WTC11 (cell line): Measurements from ENCODE around the gene STK24.

ENCODE experiments used
- CTCF ChIP-seq: fragments of 200-600 bp; IDR thresholded peaks from 2 replicates; pipeline ENCODE4 v1.8.0; 2022; ENCODE audit warnings: antibody characterized with exemption
- ZNF138 ChIP-seq: sonication (generic); formaldehyde crosslinking; conservative IDR thresholded peaks from 2 replicates; pipeline ENCODE4 v1.8.1; 2022; ENCODE audit warnings: mild to moderate bottlenecking, moderate library complexity, missing genetic modification reagents

- TF ChIP-seq ZNF138 (CRISPR knock-in tag) (no peak), CTCF (no peak)
Measured at GRCh38 chr13:98532254-98532653, 44.7 kb downstream of the STK24 start.
